Tibial nerve (tissue), 3 donors: ENCODE data around the gene RAB5B.

Experiments
- POLR2A ChIP-seq, 2 donors: fragments of 450-650 bp; IDR thresholded peaks; one replicate each; pipeline ENCODE4 v1.6.1; 2017; ENCODE audit warnings: antibody characterized with exemption in 2 of 2, mild to moderate bottlenecking in 2 of 2, moderate library complexity in 2 of 2
- TF ChIP-seq, protein P1 (sequence below), 5 experiments: fragments of 200-600 bp in 3 of 5; fragments of 450-650 bp in 2 of 5; sonication (generic) in 3 of 5; IDR thresholded peaks; one replicate each; pipeline ENCODE4 v1.5.1; 2016 to 2019; ENCODE audit warnings: antibody characterized with exemption in 5 of 5, mild to moderate bottlenecking in 3 of 5, moderate library complexity in 2 of 5

DNA sequence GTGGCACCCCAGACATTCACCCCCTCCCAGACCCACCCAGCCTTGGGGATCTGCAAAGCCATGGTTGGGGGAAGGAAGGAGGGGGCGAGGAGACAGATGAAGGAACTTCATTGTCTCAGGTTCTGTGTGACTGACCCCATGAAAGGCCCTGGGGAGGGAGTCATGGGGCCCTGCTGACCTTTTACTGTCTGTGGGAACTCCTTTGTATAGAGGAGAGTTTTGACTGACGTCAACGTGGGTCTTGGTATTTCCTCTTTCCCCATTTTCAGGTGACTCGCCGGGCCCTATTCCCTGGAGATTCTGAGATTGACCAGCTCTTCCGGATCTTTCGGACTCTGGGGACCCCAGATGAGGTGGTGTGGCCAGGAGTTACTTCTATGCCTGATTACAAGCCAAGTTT, 3.1 kb upstream of the RAB5B start:
- TF ChIP-seq, protein P1, sequence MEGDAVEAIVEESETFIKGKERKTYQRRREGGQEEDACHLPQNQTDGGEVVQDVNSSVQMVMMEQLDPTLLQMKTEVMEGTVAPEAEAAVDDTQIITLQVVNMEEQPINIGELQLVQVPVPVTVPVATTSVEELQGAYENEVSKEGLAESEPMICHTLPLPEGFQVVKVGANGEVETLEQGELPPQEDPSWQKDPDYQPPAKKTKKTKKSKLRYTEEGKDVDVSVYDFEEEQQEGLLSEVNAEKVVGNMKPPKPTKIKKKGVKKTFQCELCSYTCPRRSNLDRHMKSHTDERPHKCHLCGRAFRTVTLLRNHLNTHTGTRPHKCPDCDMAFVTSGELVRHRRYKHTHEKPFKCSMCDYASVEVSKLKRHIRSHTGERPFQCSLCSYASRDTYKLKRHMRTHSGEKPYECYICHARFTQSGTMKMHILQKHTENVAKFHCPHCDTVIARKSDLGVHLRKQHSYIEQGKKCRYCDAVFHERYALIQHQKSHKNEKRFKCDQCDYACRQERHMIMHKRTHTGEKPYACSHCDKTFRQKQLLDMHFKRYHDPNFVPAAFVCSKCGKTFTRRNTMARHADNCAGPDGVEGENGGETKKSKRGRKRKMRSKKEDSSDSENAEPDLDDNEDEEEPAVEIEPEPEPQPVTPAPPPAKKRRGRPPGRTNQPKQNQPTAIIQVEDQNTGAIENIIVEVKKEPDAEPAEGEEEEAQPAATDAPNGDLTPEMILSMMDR (IDR thresholded peaks at IDR 0.05): no peak
- no peak for TF ChIP-seq POLR2A (IDR thresholded peaks at IDR 0.05)
